NT2/D1 (cell line): ENCODE measurements around the gene EDEM3.

Source experiments
- YY1 ChIP-seq: IDR thresholded peaks from 2 replicates; pipeline ENCODE4 v1.6.1; 2011; ENCODE audit not compliant: insufficient read length, insufficient read depth
- ZNF274 ChIP-seq: IDR thresholded peaks from 2 replicates; pipeline ENCODE4 v1.6.1; 2011; ENCODE audit warnings: mild to moderate bottlenecking, low read depth, low read length

DNA sequence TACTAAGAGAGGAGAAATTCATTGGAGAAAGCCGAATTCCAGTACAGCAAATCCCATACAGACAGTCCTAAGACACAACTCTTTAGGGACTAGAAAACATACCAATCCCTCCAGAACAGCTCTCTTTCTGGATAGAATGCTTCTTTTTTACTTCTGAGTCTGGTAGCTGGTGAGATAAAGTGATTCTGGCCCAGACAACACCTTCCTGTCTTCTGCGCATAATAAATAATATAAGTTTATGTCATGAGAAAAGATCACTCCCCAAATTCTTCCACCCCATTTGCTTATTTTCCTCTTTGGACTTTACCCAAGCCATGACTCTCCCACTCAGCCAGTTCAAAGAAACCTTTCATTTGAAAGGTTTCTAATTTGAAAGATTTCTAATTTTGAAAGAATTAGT, 98.4 kb downstream of the EDEM3 start:
- TF ChIP-seq ZNF274: no peak
- no peak for TF ChIP-seq YY1
